CD4-positive, alpha-beta memory T cell (primary cell): ENCODE results near the gene PCBP1. TPM values are rescaled to one million over a fixed set of nuclear protein-coding genes. Genes with fewer than 3 reads are reported as not detected.

Source experiments
- CTCF ChIA-PET: fragments of 350-600 bp; sonication (Branson Sonifier 250); formaldehyde crosslinking; loops from one replicate; lab custom pipeline; 2021; ENCODE audit warnings: inconsistent platforms; ENCODE audit not compliant: partially characterized antibody; lab: Charles Lee
- POLR2A ChIA-PET: fragments of 350-600 bp; sonication (Branson Sonifier 250); formaldehyde crosslinking; loops from one replicate; lab custom pipeline; 2021; ENCODE audit not compliant: partially characterized antibody; lab: Charles Lee
- DNase-seq, 5 donors: peaks; one replicate each; pipeline versions ENCODE4 v3.0.0 to v3.0.0-alpha.2; 2020 to 2022; ENCODE audit warnings: mixed read lengths in 1 of 5
- H3K27ac ChIP-seq: one replicate; pipeline ENCODE4 v1.7.0; 2013; ENCODE audit warnings: low read depth, low read length
- H3K27me3 ChIP-seq: 2 replicates; pipeline ENCODE4 v1.7.0; 2013; ENCODE audit warnings: mild to moderate bottlenecking, low read length, moderate library complexity; ENCODE audit not compliant: insufficient read depth
- H3K36me3 ChIP-seq: 2 replicates; pipeline ENCODE4 v1.7.0; 2013; ENCODE audit warnings: mild to moderate bottlenecking, low read length, moderate library complexity; ENCODE audit not compliant: insufficient read depth
- H3K4me1 ChIP-seq: 2 replicates; pipeline ENCODE4 v1.7.0; 2013; ENCODE audit warnings: mild to moderate bottlenecking, low read length, moderate library complexity; ENCODE audit not compliant: insufficient read depth
- H3K4me3 ChIP-seq, 2 donors: one replicate each; pipeline ENCODE4 v1.7.0; 2013; ENCODE audit warnings: low read length in 2 of 2, mild to moderate bottlenecking in 1 of 2
- H3K9me3 ChIP-seq, 2 donors: one replicate each; pipeline ENCODE4 v1.7.0; 2013; ENCODE audit warnings: low read length in 2 of 2, control low read depth in 1 of 2; ENCODE audit not compliant: control insufficient read depth in 1 of 2
- H3K27ac Mint-ChIP-seq, 7 donors: one replicate each; pipeline ENCODE4 v1.8.0; 2020 to 2021; ENCODE audit warnings: mixed read lengths in 7 of 7, mild to moderate bottlenecking in 6 of 7, inconsistent platforms in 3 of 7, moderate library complexity in 3 of 7
- H3K27me3 Mint-ChIP-seq, 2 donors: one replicate each; pipeline ENCODE4 v1.8.0; 2020 to 2021; ENCODE audit warnings: mixed read lengths in 2 of 2
- H3K36me3 Mint-ChIP-seq, 2 donors: one replicate each; pipeline ENCODE4 v1.8.0; 2020 to 2021; ENCODE audit warnings: mixed read lengths in 2 of 2, inconsistent platforms in 1 of 2, mild to moderate bottlenecking in 1 of 2
- H3K4me1 Mint-ChIP-seq, 4 donors: one replicate each; pipeline ENCODE4 v1.8.0; 2020 to 2021; ENCODE audit warnings: mixed read lengths in 4 of 4, mild to moderate bottlenecking in 1 of 4
- H3K4me3 Mint-ChIP-seq, 8 donors: one replicate each; pipeline ENCODE4 v1.8.0; 2020 to 2021; ENCODE audit warnings: mixed read lengths in 8 of 8, mild to moderate bottlenecking in 7 of 8, moderate library complexity in 6 of 8, inconsistent platforms in 3 of 8
- H3K9me3 Mint-ChIP-seq, 8 donors: one replicate each; pipeline ENCODE4 v1.8.0; 2020 to 2021; ENCODE audit warnings: mixed read lengths in 8 of 8, mild to moderate bottlenecking in 5 of 8, inconsistent platforms in 3 of 8, moderate library complexity in 1 of 8
- intact Hi-C: fragments of 100-400 bp; cut with micrococcal nuclease; formaldehyde crosslinking; loops from one replicate; pipeline ENCODE4 v1.15.1; 2023
- polyA plus RNA-seq, 2 donors: library from polyadenylated mRNA; unstranded; fragments of 300-500 nt; fragmentation: Illumina TruSeq; gene quantifications; one replicate each; pipeline ENCODE4 v1.2.3, GENCODE V29; 2021
- total RNA-seq, 2 experiments: library from RNA; stranded (reverse); gene quantifications; one replicate each; pipeline ENCODE4 v1.2.3, GENCODE V29; 2021

Gene PCBP1
- total and polyA plus RNA-seq, 4 experiments from 2014 or later = 116 to 383 (median 263) TPM

DNA sequence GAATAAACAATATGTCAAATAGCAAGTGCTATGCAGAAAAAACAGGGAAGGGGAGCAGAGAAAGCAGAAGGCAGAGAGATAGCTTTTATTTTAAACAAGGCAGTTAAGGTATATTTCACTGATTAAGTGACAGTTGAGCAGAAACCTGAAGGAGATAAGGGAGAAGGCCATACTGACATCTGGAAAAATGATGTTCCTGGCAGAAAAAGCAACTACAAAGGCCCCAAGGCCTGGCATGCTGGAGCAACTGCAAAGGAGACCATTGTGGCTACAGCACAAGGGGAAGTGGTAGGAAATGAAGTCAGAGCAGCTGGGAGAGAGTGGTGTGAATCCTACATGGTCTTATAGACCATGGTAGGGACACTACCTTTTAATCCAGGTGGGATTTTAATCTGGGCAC, 8.9 kb upstream of the PCBP1 start:
- Histone ChIP-seq H3K4me3 (no peak overlapping the region), H3K9me3 (no peaks in the 10 kb centered on the region), H3K27me3 (no peaks in the 10 kb centered on the region), H3K36me3 (peaks cover 22% of the 10 kb centered on the region), H3K4me1 (peaks cover 31% of the 10 kb centered on the region), H3K27ac (no peak overlapping the region)
- CTCF ChIA-PET = interaction anchor here (1.1 to 1.9 kb wide), 2 partner anchors 65 to 169 kb away, joined by 3 to 6 read pairs; no protein-coding TSS in a partner anchor
- no peak for DNase-seq
- intact Hi-C loops = no loop called here
- Mint-ChIP-seq H3K4me1 (peaks cover 25 to 45% (median 36%) of the 10 kb centered on the region in 4 donors), H3K27me3 (no peaks in the 10 kb centered on the region), H3K27ac (peak overlapping the region in 6 of 7 donors; percentile 12 to 79 (median 65)), H3K4me3 (peak overlapping the region in 4 of 8 donors; percentile 17 to 53 (median 44)), H3K9me3 (no peaks in the 10 kb centered on the region), H3K36me3 (peaks cover 58 to 61% of the 10 kb centered on the region in 2 donors)
- POLR2A ChIA-PET = interaction anchor here (0.9 to 29.5 kb wide), 5 partner anchors 7 to 163 kb away, joined by 4 to 2231 read pairs (median 10); partner anchors contain the start of genes MXD1 and PCBP1

GRCh38 chr2:70080610-70081200, 6.6 kb upstream of the PCBP1 start:
- no peak for DNase-seq
- no peaks in the 10 kb centered on the region for H3K9me3 Mint-ChIP-seq
- ChIA-PET CTCF (interaction anchor here (1.3 to 6.2 kb wide), 4 partner anchors 10 to 169 kb away, joined by 3 to 109 read pairs (median 6); no protein-coding TSS in a partner anchor), POLR2A (interaction anchor here (10.1 to 29.5 kb wide), 2 partner anchors 8 to 53 kb away, joined by 317 to 2231 read pairs; no protein-coding TSS in a partner anchor)
- intact Hi-C loops = loop anchor here (10.0 kb wide), 2 partner anchors 214 to 356 kb away; partner anchors contain the start of gene SNRPG
- Histone ChIP-seq H3K27ac (no peak overlapping the region), H3K4me1 (peaks cover 54% of the 10 kb centered on the region), H3K36me3 (peaks cover 21% of the 10 kb centered on the region), H3K4me3 (no peak overlapping the region), H3K27me3 (no peaks in the 10 kb centered on the region), H3K9me3 (no peaks in the 10 kb centered on the region)
- H3K4me3 Mint-ChIP-seq = peak overlapping the region in 3 of 8 donors; percentile 1 to 34 (median 33)
- peaks cover 43 to 65% (median 52%) of the 10 kb centered on the region in 4 donors for H3K4me1 Mint-ChIP-seq
- peak overlapping the region in 6 of 7 donors; percentile 14 to 89 (median 54) for H3K27ac Mint-ChIP-seq
- peaks cover 57 to 69% of the 10 kb centered on the region in 2 donors for H3K36me3 Mint-ChIP-seq
- no peaks in the 10 kb centered on the region for H3K27me3 Mint-ChIP-seq

- H3K36me3 ChIP-seq = peaks cover 16% of the 10 kb centered on the region
- peaks cover 45 to 70% (median 56%) of the 10 kb centered on the region in 4 donors for H3K4me1 Mint-ChIP-seq
- no peak overlapping the region for H3K4me3 Mint-ChIP-seq
- CTCF ChIA-PET = interaction anchor here (1.3 to 6.2 kb wide), 4 partner anchors 10 to 169 kb away, joined by 3 to 109 read pairs (median 6); no protein-coding TSS in a partner anchor
- peak overlapping the region in 3 of 7 donors; percentile 13 to 32 (median 14) for H3K27ac Mint-ChIP-seq
- intact Hi-C loops = loop anchor here (10.0 kb wide), 2 partner anchors 214 to 356 kb away; partner anchors contain the start of gene SNRPG
- no peaks in the 10 kb centered on the region for H3K27me3 ChIP-seq
- H3K27ac ChIP-seq = no peak overlapping the region
- H3K36me3 Mint-ChIP-seq = peaks cover 51 to 68% of the 10 kb centered on the region in 2 donors
- H3K4me3 ChIP-seq = no peak overlapping the region
- no peaks in the 10 kb centered on the region for H3K27me3 Mint-ChIP-seq
- H3K4me1 ChIP-seq = peaks cover 60% of the 10 kb centered on the region
- POLR2A ChIA-PET = interaction anchor here (10.1 to 29.5 kb wide), 2 partner anchors 8 to 52 kb away, joined by 317 to 2231 read pairs; no protein-coding TSS in a partner anchor
- DNase-seq = no peak
- H3K9me3 Mint-ChIP-seq = no peaks in the 10 kb centered on the region
- no peaks in the 10 kb centered on the region for H3K9me3 ChIP-seq
These were observed 6.1 kb upstream of the PCBP1 start for GRCh38 chr2:70081221-70081620.

GRCh38 chr2:70083344-70084156, 3.7 kb upstream of the PCBP1 start:
- H3K27me3 ChIP-seq = no peaks in the 10 kb centered on the region
- CTCF ChIA-PET = interaction anchor here (1.0 to 6.2 kb wide), 6 partner anchors 13 to 171 kb away, joined by 3 to 109 read pairs (median 12); partner anchors contain the start of gene MXD1
- peaks cover 55% of the 10 kb centered on the region for H3K4me1 ChIP-seq
- H3K9me3 ChIP-seq = no peaks in the 10 kb centered on the region
- Mint-ChIP-seq H3K9me3 (peaks cover 0 to 6% (median 1%) of the 10 kb centered on the region in 8 donors), H3K27me3 (peaks cover 3% of the 10 kb centered on the region in 2 donors), H3K4me1 (peaks cover 39 to 86% (median 53%) of the 10 kb centered on the region in 4 donors), H3K4me3 (peak overlapping the region; percentile 47 to 94 (median 65)), H3K27ac (peak overlapping the region; percentile 77 to 100 (median 97)), H3K36me3 (peaks cover 54 to 70% of the 10 kb centered on the region in 2 donors)
- POLR2A ChIA-PET = interaction anchor here (0.6 to 29.5 kb wide), 8 partner anchors 10 to 210 kb away, joined by 3 to 2231 read pairs (median 138); partner anchors contain the start of genes C2orf42, MXD1 and SNRPG
- H3K4me3 ChIP-seq = peak overlapping the region in 1 of 2 donors; percentile 0
- peak overlapping the region; percentile 99 for H3K27ac ChIP-seq
- intact Hi-C loops = loop anchor here (10.0 kb wide), 2 partner anchors 211 to 359 kb away; partner anchors contain the start of gene SNRPG
- H3K36me3 ChIP-seq = peaks cover 8% of the 10 kb centered on the region
- peak in 1 of 5 donors; percentile 67 for DNase-seq

- Histone ChIP-seq H3K4me3 (peak overlapping the region; percentile 19 to 64), H3K27ac (peak overlapping the region; percentile 99), H3K36me3 (peaks cover 8% of the 10 kb centered on the region), H3K9me3 (no peaks in the 10 kb centered on the region), H3K27me3 (no peaks in the 10 kb centered on the region), H3K4me1 (peaks cover 56% of the 10 kb centered on the region)
- POLR2A ChIA-PET = interaction anchor here (0.7 to 29.5 kb wide), 23 partner anchors 10 to 648 kb away, joined by 3 to 2231 read pairs (median 6); partner anchors contain the start of genes C2orf42, FAM136A, MXD1 and NFU1
- Mint-ChIP-seq H3K4me1 (peaks cover 35 to 86% (median 49%) of the 10 kb centered on the region in 4 donors), H3K27me3 (peaks cover 3% of the 10 kb centered on the region in 2 donors), H3K4me3 (peak overlapping the region; percentile 88 to 99 (median 94)), H3K9me3 (peaks cover 0 to 6% (median 1%) of the 10 kb centered on the region in 8 donors), H3K27ac (peak overlapping the region; percentile 98 to 100 (median 100)), H3K36me3 (peaks cover 50 to 69% of the 10 kb centered on the region in 2 donors)
- DNase-seq = peak; percentile 52 to 90 (median 59)
- CTCF ChIA-PET = interaction anchor here (1.0 to 6.2 kb wide), 16 partner anchors 9 to 217 kb away, joined by 3 to 109 read pairs (median 6); partner anchors contain the start of genes C2orf42, FAM136A, MXD1 and SNRPG
- intact Hi-C loops = loop anchor here (1.0 to 10.0 kb wide), 3 partner anchors 14 to 360 kb away; partner anchors contain the start of gene SNRPG
These were observed 2.1 kb upstream of the PCBP1 start for GRCh38 chr2:70084973-70085710.
